ENCODE results near the gene GFI1B.

The GFI1B gene

GRCh38 chr9:132978451-132979131, at the start of gene GFI1B:
GFI1B (plus strand) TSS chr9:132978694; CDS start chr9:132986679, 7,985 bp downstream.
- TF ChIP-seq, protein P1, sequence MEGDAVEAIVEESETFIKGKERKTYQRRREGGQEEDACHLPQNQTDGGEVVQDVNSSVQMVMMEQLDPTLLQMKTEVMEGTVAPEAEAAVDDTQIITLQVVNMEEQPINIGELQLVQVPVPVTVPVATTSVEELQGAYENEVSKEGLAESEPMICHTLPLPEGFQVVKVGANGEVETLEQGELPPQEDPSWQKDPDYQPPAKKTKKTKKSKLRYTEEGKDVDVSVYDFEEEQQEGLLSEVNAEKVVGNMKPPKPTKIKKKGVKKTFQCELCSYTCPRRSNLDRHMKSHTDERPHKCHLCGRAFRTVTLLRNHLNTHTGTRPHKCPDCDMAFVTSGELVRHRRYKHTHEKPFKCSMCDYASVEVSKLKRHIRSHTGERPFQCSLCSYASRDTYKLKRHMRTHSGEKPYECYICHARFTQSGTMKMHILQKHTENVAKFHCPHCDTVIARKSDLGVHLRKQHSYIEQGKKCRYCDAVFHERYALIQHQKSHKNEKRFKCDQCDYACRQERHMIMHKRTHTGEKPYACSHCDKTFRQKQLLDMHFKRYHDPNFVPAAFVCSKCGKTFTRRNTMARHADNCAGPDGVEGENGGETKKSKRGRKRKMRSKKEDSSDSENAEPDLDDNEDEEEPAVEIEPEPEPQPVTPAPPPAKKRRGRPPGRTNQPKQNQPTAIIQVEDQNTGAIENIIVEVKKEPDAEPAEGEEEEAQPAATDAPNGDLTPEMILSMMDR (IDR thresholded peaks at IDR 0.05; ENCODE audit: borderline replicate concordance, insufficient read depth, low read depth, low read length), result no peak
- no peak within 1 kb of the TSS for H3K4me3 ChIP-seq (ENCODE audit: low read depth, low read length)

DNA sequence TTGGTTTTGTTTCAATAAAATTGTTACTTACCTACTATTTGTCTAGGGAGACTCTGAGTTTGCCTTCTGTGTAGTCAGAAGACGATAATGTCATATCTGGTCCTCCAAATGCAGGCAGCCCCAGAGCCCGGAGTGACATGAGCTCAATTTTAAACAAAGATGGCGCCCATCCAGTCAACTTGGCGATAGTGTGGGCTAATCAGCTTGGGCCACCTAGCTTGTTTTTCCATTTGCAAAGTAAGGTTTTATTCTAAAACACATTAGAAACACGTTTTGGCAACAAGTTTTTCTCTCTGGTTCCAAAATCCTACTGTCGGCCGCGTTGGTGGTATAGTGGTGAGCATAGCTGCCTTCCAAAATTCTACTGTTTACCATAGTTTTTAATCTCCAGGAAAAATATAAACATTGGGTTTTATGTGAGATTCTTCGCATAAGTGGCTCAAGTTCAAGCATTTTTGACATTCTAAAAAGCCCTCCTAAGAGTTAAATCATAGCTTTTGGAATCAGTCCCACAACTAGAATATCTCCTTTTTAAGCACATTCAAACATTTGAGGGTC, 47.2 kb upstream of the GFI1B start:
- no peak overlapping the region for H3K4me3 ChIP-seq (ENCODE audit: low read depth, low read length)
- TF ChIP-seq, protein P1 (IDR thresholded peaks at IDR 0.05; ENCODE audit: borderline replicate concordance, insufficient read depth, low read depth, low read length), result no peak

GRCh38 chr9:132935026-132935425, 43.5 kb upstream of the GFI1B start:
- TF ChIP-seq, protein P1 (IDR thresholded peaks at IDR 0.05; ENCODE audit: borderline replicate concordance, insufficient read depth, low read depth, low read length), result no peak
- no peak overlapping the region for H3K4me3 ChIP-seq (ENCODE audit: low read depth, low read length)

GRCh38 chr9:132937463-132937901, 41.0 kb upstream of the GFI1B start:
- no peak overlapping the region for H3K4me3 ChIP-seq (ENCODE audit: low read depth, low read length)
- TF ChIP-seq, protein P1 (IDR thresholded peaks at IDR 0.05; ENCODE audit: borderline replicate concordance, insufficient read depth, low read depth, low read length), result no peak

DNA sequence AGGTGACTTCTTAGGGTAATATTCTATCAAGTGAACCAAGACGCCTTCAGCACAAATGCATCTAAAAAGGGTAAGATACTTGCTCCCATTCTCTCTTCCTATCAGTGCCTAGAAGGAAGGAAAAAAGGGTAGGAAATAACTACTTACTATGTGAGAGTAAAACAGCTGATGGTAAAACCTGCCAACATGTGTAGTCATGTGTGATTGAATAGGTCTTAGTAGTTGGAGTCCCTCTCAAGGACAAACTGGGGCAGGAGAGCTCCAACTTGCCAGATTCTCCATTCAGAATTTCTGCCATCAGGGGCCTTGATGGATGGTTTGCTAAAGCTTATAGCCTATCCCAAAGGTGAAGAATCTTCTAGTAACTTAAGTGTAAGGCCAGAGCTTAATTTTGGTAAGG, 39.3 kb upstream of the GFI1B start:
- H3K4me3 ChIP-seq (ENCODE audit: low read depth, low read length), result no peak overlapping the region
- TF ChIP-seq, protein P1 (IDR thresholded peaks at IDR 0.05; ENCODE audit: borderline replicate concordance, insufficient read depth, low read depth, low read length), result no peak

- TF ChIP-seq, protein P1 (IDR thresholded peaks at IDR 0.05; ENCODE audit: borderline replicate concordance, insufficient read depth, low read depth, low read length), result no peak
- no peak overlapping the region for H3K4me3 ChIP-seq (ENCODE audit: low read depth, low read length)
These were observed 35.8 kb upstream of the GFI1B start for GRCh38 chr9:132942541-132943182.

All from GM12875 (cell line).